WTC11 (cell line): ENCODE data around the gene CDK3. TPM values are rescaled to one million over a fixed set of nuclear protein-coding genes. Genes with fewer than 3 reads are reported as not detected.
"Not testable (repeated sequence)": the region's sequence is repeated elsewhere in the genome, so short reads cannot be mapped to it uniquely, and the experiment has no call there.

Experiments
- ATAC-seq: fragments of 200-7000 bp; cut with Tn5 transposase; 2 replicates; pipeline ENCODE4 v1.10.0; 2021; ENCODE audit warnings: mild to moderate bottlenecking, moderate library complexity
- CTCF ChIA-PET: fragments of 300-600 bp; sonication (Branson Sonifier 250); formaldehyde crosslinking; loops from one replicate; lab custom pipeline; 2021; ENCODE audit warnings: antibody characterized with exemption; lab: Charles Lee
- POLR2A ChIA-PET: fragments of 350-600 bp; sonication (Branson Sonifier 250); formaldehyde crosslinking; loops from one replicate; lab custom pipeline; 2021; ENCODE audit warnings: antibody characterized with exemption; lab: Charles Lee
- DNase-seq: peaks from one replicate; pipeline ENCODE4 v3.0.0; 2021; ENCODE audit warnings: low spot score
- H3K27ac Mint-ChIP-seq: 2 replicates; pipeline ENCODE4 v1.8.0; 2021; ENCODE audit warnings: mixed read lengths
- H3K27me3 Mint-ChIP-seq: 2 replicates; pipeline ENCODE4 v1.8.0; 2021; ENCODE audit warnings: low read depth, mild to moderate bottlenecking, moderate library complexity, mixed read lengths
- H3K36me3 Mint-ChIP-seq: 2 replicates; pipeline ENCODE4 v1.8.0; 2021; ENCODE audit warnings: mixed read lengths
- H3K4me1 Mint-ChIP-seq: 2 replicates; pipeline ENCODE4 v1.8.0; 2022; ENCODE audit warnings: mixed read lengths
- H3K4me3 Mint-ChIP-seq: 2 replicates; pipeline ENCODE4 v1.8.0; 2021; ENCODE audit warnings: mild to moderate bottlenecking, moderate library complexity, mixed read lengths
- H3K9me3 Mint-ChIP-seq: 2 replicates; pipeline ENCODE4 v1.8.0; 2021; ENCODE audit warnings: mixed read lengths
- ELF4 ChIP-seq: sonication (generic); formaldehyde crosslinking; IDR thresholded peaks from 2 replicates; pipeline ENCODE4 v1.8.1; 2022; ENCODE audit warnings: low read depth, mild to moderate bottlenecking, moderate library complexity, missing genetic modification reagents
- FOXJ3 ChIP-seq: sonication (generic); formaldehyde crosslinking; IDR thresholded peaks from 2 replicates; pipeline ENCODE4 v1.9.0; 2021; ENCODE audit warnings: missing genetic modification reagents, mild to moderate bottlenecking, borderline replicate concordance
- FOXP1 ChIP-seq: sonication (generic); formaldehyde crosslinking; IDR thresholded peaks from 2 replicates; pipeline ENCODE4 v1.8.0; 2022; ENCODE audit warnings: missing genetic modification reagents, mild to moderate bottlenecking, moderate library complexity, borderline replicate concordance
- GABPB1 ChIP-seq: sonication (generic); formaldehyde crosslinking; IDR thresholded peaks from 2 replicates; pipeline ENCODE4 v1.8.1; 2023; ENCODE audit warnings: mild to moderate bottlenecking, missing genetic modification reagents
- JUN ChIP-seq: sonication (generic); formaldehyde crosslinking; IDR thresholded peaks from 2 replicates; pipeline ENCODE4 v1.8.0; 2023; ENCODE audit warnings: mild to moderate bottlenecking, missing genetic modification reagents
- SP1 ChIP-seq: sonication (generic); formaldehyde crosslinking; conservative IDR thresholded peaks from 2 replicates; pipeline ENCODE4 v1.8.1; 2022; ENCODE audit warnings: missing genetic modification reagents
- ZNF138 ChIP-seq: sonication (generic); formaldehyde crosslinking; conservative IDR thresholded peaks from 2 replicates; pipeline ENCODE4 v1.8.1; 2022; ENCODE audit warnings: mild to moderate bottlenecking, moderate library complexity, missing genetic modification reagents
- ZNF317 ChIP-seq: sonication (generic); formaldehyde crosslinking; IDR thresholded peaks from 2 replicates; pipeline ENCODE4 v1.8.1; 2023; ENCODE audit warnings: low read depth, mild to moderate bottlenecking, moderate library complexity, missing genetic modification reagents, borderline replicate concordance
- total RNA-seq: library from RNA; stranded (reverse); gene quantifications from 3 replicates; pipeline ENCODE4 v1.2.3, GENCODE V29; 2021
- TF ChIP-seq, protein P1 (sequence below): sonication (generic); formaldehyde crosslinking; IDR thresholded peaks from 2 replicates; pipeline ENCODE4 v1.8.1; 2022; ENCODE audit warnings: mild to moderate bottlenecking, missing genetic modification reagents, moderate library complexity, borderline replicate concordance
- TF ChIP-seq, protein P2 (sequence below): fragments of 250-450 bp; sonication (Bioruptor Pico); IDR thresholded peaks from 2 replicates; pipeline ENCODE4 v1.9.0; 2021; ENCODE audit warnings: mild to moderate bottlenecking
- TF ChIP-seq, protein P3 (sequence below): fragments of 250-450 bp; sonication (Bioruptor Pico); IDR thresholded peaks from 2 replicates; pipeline ENCODE4 v2.1.2; 2022; ENCODE audit warnings: mild to moderate bottlenecking, moderate library complexity
- TF ChIP-seq, protein P4 (sequence below): sonication (generic); formaldehyde crosslinking; IDR thresholded peaks from 2 replicates; pipeline ENCODE4 v1.8.0; 2022; ENCODE audit warnings: mild to moderate bottlenecking, missing genetic modification reagents
- TF ChIP-seq, protein P5 (sequence below): fragments of 250-450 bp; sonication (Bioruptor Pico); IDR thresholded peaks from 2 replicates; pipeline ENCODE4 v1.8.0; 2021; ENCODE audit warnings: mild to moderate bottlenecking
- TF ChIP-seq, protein P6 (sequence below): fragments of 250-450 bp; sonication (Bioruptor Pico); IDR thresholded peaks from 2 replicates; pipeline ENCODE4 v1.9.0; 2021; ENCODE audit warnings: mild to moderate bottlenecking

CDK3 gene
- total RNA-seq, 1 experiment from 2014 or later, result 9.5 TPM

DNA sequence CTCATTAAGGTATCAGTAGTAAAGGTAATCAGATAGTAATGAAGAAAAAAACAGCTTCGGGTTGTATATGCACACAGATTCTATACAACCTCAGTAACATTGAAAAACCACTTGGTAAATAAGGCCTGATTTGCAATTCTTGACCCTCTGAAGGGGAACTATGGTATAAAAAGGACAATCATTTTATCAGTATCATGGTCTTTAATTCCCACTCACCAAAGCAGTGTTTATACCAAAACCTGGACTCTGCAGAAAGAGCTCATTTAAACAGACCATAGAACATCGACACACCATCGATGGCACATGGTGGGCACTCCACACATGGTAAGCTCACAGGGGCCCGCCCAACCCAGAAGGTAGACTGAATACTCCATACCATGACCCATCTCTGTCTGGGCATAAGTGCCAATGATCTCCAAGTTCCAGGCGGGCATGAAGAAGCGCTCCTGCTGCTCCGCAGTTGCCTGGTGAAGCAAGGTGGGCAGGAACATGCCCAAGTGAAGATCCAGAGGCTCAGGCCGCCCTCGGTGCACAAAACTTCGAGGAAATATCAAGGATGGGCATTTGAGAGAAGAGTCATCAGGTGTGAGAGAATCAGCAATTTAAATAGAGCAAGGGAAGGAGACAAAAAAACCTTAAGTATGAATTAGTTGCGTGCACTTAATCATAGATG is 40.7 kb upstream of the CDK3 start:
- ATAC-seq, result no peak; the same call in 1 of the 2 replicates
- POLR2A ChIA-PET, result interaction anchor here (1.2 kb wide), 1 partner anchor 19 kb away, joined by 3 read pairs; the partner anchor contains the start of gene FBF1
- H3K4me3 Mint-ChIP-seq, result peak overlapping the region; percentile 5

DNA sequence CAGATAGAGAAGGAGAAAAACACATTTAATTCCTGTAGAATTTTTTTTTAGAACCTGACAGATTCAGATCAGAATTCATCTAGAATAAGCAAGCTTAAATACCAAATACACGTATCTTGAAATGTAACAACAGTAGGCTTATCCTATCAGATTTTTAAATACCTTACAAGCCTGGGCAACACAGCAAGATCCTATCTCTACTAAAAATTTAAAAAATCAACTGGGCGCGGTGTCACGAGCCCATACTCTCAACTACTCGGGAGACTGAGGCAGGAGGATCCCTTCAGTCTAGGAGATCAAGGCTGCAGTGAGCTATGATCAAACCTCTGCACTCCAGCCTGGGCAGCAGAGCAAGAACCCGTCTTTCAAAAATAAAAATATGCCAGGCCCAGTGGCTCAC is 35.2 kb upstream of the CDK3 start:
- no peaks in the 10 kb centered on the region for H3K9me3 Mint-ChIP-seq
- TF ChIP-seq, protein P1, sequence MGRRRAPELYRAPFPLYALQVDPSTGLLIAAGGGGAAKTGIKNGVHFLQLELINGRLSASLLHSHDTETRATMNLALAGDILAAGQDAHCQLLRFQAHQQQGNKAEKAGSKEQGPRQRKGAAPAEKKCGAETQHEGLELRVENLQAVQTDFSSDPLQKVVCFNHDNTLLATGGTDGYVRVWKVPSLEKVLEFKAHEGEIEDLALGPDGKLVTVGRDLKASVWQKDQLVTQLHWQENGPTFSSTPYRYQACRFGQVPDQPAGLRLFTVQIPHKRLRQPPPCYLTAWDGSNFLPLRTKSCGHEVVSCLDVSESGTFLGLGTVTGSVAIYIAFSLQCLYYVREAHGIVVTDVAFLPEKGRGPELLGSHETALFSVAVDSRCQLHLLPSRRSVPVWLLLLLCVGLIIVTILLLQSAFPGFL (CRISPR knock-in tag), result no peak
- TF ChIP-seq ELF4 (CRISPR knock-in tag), result no peak
- TF ChIP-seq SP1 (CRISPR knock-in tag), result no peak
- TF ChIP-seq FOXJ3 (CRISPR knock-in tag), result no peak
- no peak for TF ChIP-seq FOXP1
- no peak overlapping the region for H3K27ac Mint-ChIP-seq
- POLR2A ChIA-PET, result interaction anchor here (0.7 kb wide), 1 partner anchor 343 kb away, joined by 4 read pairs; no protein-coding TSS in a partner anchor
- no peaks in the 10 kb centered on the region; the same call in 1 of the 2 replicates for H3K27me3 Mint-ChIP-seq
- CTCF ChIA-PET, result interaction anchor here (0.8 to 1.0 kb wide), 2 partner anchors 19 to 24 kb away, joined by 3 to 5 read pairs; partner anchors contain the start of gene FBF1
- DNase-seq (no peak), ATAC-seq (no peak)
- H3K4me1 Mint-ChIP-seq, result peaks cover 2% of the 10 kb centered on the region
- peaks cover 15% of the 10 kb centered on the region for H3K36me3 Mint-ChIP-seq
- H3K4me3 Mint-ChIP-seq, result no peak overlapping the region

More for the DNA sequence above, 40.7 kb upstream of the CDK3 start:
- Mint-ChIP-seq H3K27ac (peak overlapping the region; percentile 91), H3K4me1 (peaks cover 22% of the 10 kb centered on the region), H3K9me3 (no peaks in the 10 kb centered on the region), H3K36me3 (peaks cover 22% of the 10 kb centered on the region), H3K27me3 (no peaks in the 10 kb centered on the region)
- DNase-seq, result no peak
- TF ChIP-seq, protein P2, sequence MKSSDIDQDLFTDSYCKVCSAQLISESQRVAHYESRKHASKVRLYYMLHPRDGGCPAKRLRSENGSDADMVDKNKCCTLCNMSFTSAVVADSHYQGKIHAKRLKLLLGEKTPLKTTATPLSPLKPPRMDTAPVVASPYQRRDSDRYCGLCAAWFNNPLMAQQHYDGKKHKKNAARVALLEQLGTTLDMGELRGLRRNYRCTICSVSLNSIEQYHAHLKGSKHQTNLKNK, result no peak
- TF ChIP-seq, protein P3, sequence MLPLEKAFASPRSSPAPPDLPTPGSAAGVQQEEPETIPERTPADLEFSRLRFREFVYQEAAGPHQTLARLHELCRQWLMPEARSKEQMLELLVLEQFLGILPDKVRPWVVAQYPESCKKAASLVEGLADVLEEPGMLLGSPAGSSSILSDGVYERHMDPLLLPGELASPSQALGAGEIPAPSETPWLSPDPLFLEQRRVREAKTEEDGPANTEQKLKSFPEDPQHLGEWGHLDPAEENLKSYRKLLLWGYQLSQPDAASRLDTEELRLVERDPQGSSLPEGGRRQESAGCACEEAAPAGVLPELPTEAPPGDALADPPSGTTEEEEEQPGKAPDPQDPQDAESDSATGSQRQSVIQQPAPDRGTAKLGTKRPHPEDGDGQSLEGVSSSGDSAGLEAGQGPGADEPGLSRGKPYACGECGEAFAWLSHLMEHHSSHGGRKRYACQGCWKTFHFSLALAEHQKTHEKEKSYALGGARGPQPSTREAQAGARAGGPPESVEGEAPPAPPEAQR (CRISPR knock-in tag), result no peak
- no peak for TF ChIP-seq JUN (CRISPR knock-in tag)
- no peak for TF ChIP-seq ZNF317 (CRISPR knock-in tag)
- TF ChIP-seq, protein P4, sequence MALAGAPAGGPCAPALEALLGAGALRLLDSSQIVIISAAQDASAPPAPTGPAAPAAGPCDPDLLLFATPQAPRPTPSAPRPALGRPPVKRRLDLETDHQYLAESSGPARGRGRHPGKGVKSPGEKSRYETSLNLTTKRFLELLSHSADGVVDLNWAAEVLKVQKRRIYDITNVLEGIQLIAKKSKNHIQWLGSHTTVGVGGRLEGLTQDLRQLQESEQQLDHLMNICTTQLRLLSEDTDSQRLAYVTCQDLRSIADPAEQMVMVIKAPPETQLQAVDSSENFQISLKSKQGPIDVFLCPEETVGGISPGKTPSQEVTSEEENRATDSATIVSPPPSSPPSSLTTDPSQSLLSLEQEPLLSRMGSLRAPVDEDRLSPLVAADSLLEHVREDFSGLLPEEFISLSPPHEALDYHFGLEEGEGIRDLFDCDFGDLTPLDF, result no peak
- TF ChIP-seq, protein P5, sequence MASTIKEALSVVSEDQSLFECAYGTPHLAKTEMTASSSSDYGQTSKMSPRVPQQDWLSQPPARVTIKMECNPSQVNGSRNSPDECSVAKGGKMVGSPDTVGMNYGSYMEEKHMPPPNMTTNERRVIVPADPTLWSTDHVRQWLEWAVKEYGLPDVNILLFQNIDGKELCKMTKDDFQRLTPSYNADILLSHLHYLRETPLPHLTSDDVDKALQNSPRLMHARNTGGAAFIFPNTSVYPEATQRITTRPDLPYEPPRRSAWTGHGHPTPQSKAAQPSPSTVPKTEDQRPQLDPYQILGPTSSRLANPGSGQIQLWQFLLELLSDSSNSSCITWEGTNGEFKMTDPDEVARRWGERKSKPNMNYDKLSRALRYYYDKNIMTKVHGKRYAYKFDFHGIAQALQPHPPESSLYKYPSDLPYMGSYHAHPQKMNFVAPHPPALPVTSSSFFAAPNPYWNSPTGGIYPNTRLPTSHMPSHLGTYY (CRISPR knock-in tag), result no peak
- TF ChIP-seq GABPB1 (CRISPR knock-in tag), result no peak
- TF ChIP-seq, protein P6, sequence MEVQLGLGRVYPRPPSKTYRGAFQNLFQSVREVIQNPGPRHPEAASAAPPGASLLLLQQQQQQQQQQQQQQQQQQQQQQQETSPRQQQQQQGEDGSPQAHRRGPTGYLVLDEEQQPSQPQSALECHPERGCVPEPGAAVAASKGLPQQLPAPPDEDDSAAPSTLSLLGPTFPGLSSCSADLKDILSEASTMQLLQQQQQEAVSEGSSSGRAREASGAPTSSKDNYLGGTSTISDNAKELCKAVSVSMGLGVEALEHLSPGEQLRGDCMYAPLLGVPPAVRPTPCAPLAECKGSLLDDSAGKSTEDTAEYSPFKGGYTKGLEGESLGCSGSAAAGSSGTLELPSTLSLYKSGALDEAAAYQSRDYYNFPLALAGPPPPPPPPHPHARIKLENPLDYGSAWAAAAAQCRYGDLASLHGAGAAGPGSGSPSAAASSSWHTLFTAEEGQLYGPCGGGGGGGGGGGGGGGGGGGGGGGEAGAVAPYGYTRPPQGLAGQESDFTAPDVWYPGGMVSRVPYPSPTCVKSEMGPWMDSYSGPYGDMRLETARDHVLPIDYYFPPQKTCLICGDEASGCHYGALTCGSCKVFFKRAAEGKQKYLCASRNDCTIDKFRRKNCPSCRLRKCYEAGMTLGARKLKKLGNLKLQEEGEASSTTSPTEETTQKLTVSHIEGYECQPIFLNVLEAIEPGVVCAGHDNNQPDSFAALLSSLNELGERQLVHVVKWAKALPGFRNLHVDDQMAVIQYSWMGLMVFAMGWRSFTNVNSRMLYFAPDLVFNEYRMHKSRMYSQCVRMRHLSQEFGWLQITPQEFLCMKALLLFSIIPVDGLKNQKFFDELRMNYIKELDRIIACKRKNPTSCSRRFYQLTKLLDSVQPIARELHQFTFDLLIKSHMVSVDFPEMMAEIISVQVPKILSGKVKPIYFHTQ, result no peak
- no peak for TF ChIP-seq ZNF138 (CRISPR knock-in tag)
- CTCF ChIA-PET, result interaction anchor here (1.3 to 2.4 kb wide), 2 partner anchors 40 to 55 kb away, joined by 5 to 6 read pairs; partner anchors contain the start of genes CDK3 and MRPL38

DNA sequence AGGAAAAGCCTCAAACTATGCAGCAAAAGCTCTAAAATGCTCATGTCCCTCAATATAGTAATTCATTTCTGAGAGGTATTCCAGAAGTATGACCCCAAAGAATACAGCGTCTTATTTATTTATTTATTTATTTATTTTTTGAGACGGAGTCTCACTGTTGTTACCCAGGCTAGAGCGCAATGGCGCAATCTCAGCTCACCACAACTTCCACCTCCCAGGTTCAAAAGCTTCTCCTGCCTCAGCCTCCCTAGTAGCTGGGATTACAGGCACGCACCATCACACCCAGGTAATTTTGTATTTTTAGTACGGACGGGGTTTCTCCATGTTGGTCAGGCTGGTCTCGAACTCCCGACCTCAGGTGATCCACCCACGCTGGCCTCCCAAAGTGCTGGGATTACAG is 31.6 kb upstream of the CDK3 start:
- H3K27me3 Mint-ChIP-seq, H3K4me1 Mint-ChIP-seq, ATAC-seq, H3K4me3 Mint-ChIP-seq, DNase-seq, H3K9me3 Mint-ChIP-seq, POLR2A ChIA-PET, H3K27ac Mint-ChIP-seq: not testable (repeated sequence)
- CTCF ChIA-PET, result interaction anchor here (1.0 to 1.4 kb wide), 3 partner anchors 31 to 311 kb away, joined by 3 to 5 read pairs (median 3); partner anchors contain the start of gene CDK3
- H3K36me3 Mint-ChIP-seq, result peaks cover 30% of the 10 kb centered on the region
